GM18870 (cell line): Measurements from ENCODE around the gene VPS41.

ENCODE experiments used
- ATAC-seq: cut with Tn5 transposase; IDR thresholded peaks from one replicate; pipeline ENCODE4 v1.9.1; 2021; ENCODE audit warnings: moderate library complexity; ENCODE audit not compliant: unreplicated experiment

VPS41 gene

GRCh38 chr7:38907066-38907465 lies 1.9 kb downstream of the VPS41 start:
- ATAC-seq = no peak

- peak; percentile 55 for ATAC-seq
Observed at GRCh38 chr7:38905056-38905759, 3.8 kb downstream of the VPS41 start.

- no peak for ATAC-seq
Observed at GRCh38 chr7:38903057-38903456, 5.9 kb downstream of the VPS41 start.

GRCh38 chr7:38902449-38902848 lies 6.5 kb downstream of the VPS41 start:
- no peak for ATAC-seq

GRCh38 chr7:38893061-38893460 lies 15.9 kb downstream of the VPS41 start:
- ATAC-seq = no peak

- no peak for ATAC-seq
Observed at GRCh38 chr7:38890597-38890996, 18.4 kb downstream of the VPS41 start.

GRCh38 chr7:38889872-38890432 lies 19.0 kb downstream of the VPS41 start:
- ATAC-seq = no peak

- no peak for ATAC-seq
Observed at GRCh38 chr7:38889079-38889478, 19.9 kb downstream of the VPS41 start.

- no peak for ATAC-seq
Observed at GRCh38 chr7:38886265-38886664, 22.7 kb downstream of the VPS41 start.

- ATAC-seq = no peak
Observed at GRCh38 chr7:38883706-38884105, 25.3 kb downstream of the VPS41 start.

GRCh38 chr7:38881947-38882684 lies 26.9 kb downstream of the VPS41 start:
- no peak for ATAC-seq

- ATAC-seq = no peak
Observed at GRCh38 chr7:38881015-38881414, 28.0 kb downstream of the VPS41 start.

GRCh38 chr7:38880454-38880853 lies 28.5 kb downstream of the VPS41 start:
- no peak for ATAC-seq

- ATAC-seq = no peak
Observed at GRCh38 chr7:38880035-38880434, 29.0 kb downstream of the VPS41 start.

GRCh38 chr7:38878694-38879457 lies 30.1 kb downstream of the VPS41 start:
- ATAC-seq = no peak

GRCh38 chr7:38873433-38873832 lies 35.6 kb downstream of the VPS41 start:
- ATAC-seq = no peak

GRCh38 chr7:38872202-38872601 lies 36.8 kb downstream of the VPS41 start:
- no peak for ATAC-seq

- no peak for ATAC-seq
Observed at GRCh38 chr7:38870147-38870546, 38.8 kb downstream of the VPS41 start.

GRCh38 chr7:38863601-38864291 lies 45.2 kb downstream of the VPS41 start:
- ATAC-seq = no peak

- no peak for ATAC-seq
Observed at GRCh38 chr7:38862666-38863065, 46.3 kb downstream of the VPS41 start.
